ENCODE results near the gene FGF2. TPM values are rescaled to one million over a fixed set of nuclear protein-coding genes. Genes with fewer than 3 reads are reported as not detected.

FGF2 gene
- total RNA-seq, 1 experiment from 2014 or later: 134 TPM

DNA sequence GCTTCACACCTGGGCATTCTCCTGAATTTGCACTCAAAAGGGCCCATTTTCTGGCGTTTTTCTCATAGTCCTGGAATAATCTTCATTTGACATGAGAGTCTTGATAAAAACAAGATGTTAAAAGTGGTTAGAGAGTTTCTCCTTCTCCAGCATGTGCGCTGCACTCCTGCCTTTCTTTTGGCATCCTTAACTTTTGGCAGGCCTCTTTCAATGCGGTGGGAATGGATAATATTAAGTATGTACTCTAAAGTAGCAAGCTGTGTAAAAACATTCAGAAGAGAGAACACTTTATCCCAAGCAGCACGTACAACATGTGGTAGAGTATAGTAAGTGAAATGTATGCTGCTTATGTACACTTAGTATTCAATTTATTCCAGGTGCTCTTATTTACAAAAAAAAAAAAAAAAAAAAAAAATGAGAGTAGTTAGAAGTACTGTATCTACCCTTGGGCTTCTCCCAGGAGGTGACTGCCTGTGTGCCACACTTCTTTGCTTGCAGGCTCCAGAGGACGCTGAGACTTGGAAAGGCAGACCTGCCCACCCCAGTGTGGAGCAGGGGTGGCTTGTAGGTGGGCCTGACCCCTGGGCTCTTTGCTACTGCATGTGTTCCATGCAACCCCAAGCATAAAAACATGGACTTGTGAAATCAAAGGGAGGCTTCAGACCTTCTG, 3.9 kb downstream of the FGF2 start:
- Mint-ChIP-seq H3K36me3 (ENCODE audit: insufficient read depth, unreplicated experiment) (peaks cover 6% of the 10 kb centered on the region), H3K27me3 (ENCODE audit: insufficient read depth, unreplicated experiment) (no peaks in the 10 kb centered on the region), H3K4me1 (ENCODE audit: insufficient read depth, unreplicated experiment) (peaks cover 28% of the 10 kb centered on the region), H3K4me3 (ENCODE audit: unreplicated experiment) (no peak overlapping the region), H3K27ac (ENCODE audit: low read depth, unreplicated experiment) (no peak overlapping the region), H3K9me3 (ENCODE audit: unreplicated experiment) (no peaks in the 10 kb centered on the region)
- no peak for DNase-seq (ENCODE audit: unreplicated experiment)
- no TSS peak for BruUV-seq (replicated peaks)
- TF ChIP-seq, protein P1, sequence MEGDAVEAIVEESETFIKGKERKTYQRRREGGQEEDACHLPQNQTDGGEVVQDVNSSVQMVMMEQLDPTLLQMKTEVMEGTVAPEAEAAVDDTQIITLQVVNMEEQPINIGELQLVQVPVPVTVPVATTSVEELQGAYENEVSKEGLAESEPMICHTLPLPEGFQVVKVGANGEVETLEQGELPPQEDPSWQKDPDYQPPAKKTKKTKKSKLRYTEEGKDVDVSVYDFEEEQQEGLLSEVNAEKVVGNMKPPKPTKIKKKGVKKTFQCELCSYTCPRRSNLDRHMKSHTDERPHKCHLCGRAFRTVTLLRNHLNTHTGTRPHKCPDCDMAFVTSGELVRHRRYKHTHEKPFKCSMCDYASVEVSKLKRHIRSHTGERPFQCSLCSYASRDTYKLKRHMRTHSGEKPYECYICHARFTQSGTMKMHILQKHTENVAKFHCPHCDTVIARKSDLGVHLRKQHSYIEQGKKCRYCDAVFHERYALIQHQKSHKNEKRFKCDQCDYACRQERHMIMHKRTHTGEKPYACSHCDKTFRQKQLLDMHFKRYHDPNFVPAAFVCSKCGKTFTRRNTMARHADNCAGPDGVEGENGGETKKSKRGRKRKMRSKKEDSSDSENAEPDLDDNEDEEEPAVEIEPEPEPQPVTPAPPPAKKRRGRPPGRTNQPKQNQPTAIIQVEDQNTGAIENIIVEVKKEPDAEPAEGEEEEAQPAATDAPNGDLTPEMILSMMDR (IDR thresholded peaks at IDR 0.05; ENCODE audit: unreplicated experiment): no peak
- POLR2A ChIA-PET: interaction anchor here (0.6 to 4.2 kb wide), 16 partner anchors 11 to 84 kb away, joined by 3 to 27 read pairs (median 4); no protein-coding TSS in a partner anchor
- CTCF ChIA-PET: interaction anchor here (0.7 to 4.2 kb wide), 5 partner anchors 9 to 227 kb away, joined by 4 to 25 read pairs (median 5); no protein-coding TSS in a partner anchor
- intact Hi-C loops (cut with micrococcal nuclease): loop anchor here (2.0 kb wide), 1 partner anchor 44 kb away; no protein-coding TSS in a partner anchor

DNA sequence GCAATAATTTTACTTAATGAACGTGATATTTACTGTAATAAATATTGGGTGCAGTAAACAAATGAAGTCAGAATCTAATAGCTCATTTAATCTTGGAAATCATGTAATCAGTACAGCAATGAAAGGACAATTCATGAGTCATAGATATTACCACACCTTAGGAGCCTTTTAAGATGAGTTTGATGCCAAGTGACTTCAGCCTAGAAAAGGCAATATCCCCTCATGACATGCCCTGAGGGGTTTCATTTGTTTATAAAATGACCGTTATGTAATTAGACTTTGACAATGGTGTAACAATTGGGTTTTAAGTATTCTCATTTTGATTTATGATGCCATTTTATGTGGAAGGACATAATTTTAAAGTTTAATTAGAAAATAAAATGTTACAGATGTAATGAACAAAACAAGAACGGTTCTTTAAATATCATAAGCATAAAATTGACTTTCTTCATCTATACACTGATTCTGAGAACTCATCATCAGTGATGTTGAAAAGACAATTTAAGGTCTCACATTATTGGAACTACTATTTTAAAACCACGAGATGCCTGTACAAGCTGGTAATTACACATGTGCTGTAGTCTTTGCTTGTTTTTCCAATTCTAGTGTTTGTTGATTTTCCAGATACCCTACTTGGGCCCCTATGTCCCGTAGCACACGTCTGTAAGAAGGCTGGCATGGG, 5.0 kb downstream of the FGF2 start:
- POLR2A ChIA-PET: interaction anchor here (0.7 to 4.2 kb wide), 18 partner anchors 14 to 83 kb away, joined by 3 to 27 read pairs (median 4); no protein-coding TSS in a partner anchor
- peaks cover 28% of the 10 kb centered on the region for H3K4me1 Mint-ChIP-seq (ENCODE audit: insufficient read depth, unreplicated experiment)
- TF ChIP-seq, protein P1 (IDR thresholded peaks at IDR 0.05; ENCODE audit: unreplicated experiment): no peak
- H3K9me3 Mint-ChIP-seq (ENCODE audit: unreplicated experiment): no peaks in the 10 kb centered on the region
- DNase-seq (ENCODE audit: unreplicated experiment): peak; percentile 74
- H3K27ac Mint-ChIP-seq (ENCODE audit: low read depth, unreplicated experiment): peak overlapping the region; percentile 77
- no peak overlapping the region for H3K4me3 Mint-ChIP-seq (ENCODE audit: unreplicated experiment)
- intact Hi-C loops (cut with micrococcal nuclease): loop anchor here (2.0 kb wide), 1 partner anchor 43 kb away; no protein-coding TSS in a partner anchor
- peaks cover 6% of the 10 kb centered on the region for H3K36me3 Mint-ChIP-seq (ENCODE audit: insufficient read depth, unreplicated experiment)
- BruUV-seq (replicated peaks): no TSS peak
- no peaks in the 10 kb centered on the region for H3K27me3 Mint-ChIP-seq (ENCODE audit: insufficient read depth, unreplicated experiment)
- CTCF ChIA-PET: interaction anchor here (0.9 to 4.2 kb wide), 7 partner anchors 34 to 228 kb away, joined by 3 to 25 read pairs (median 5); no protein-coding TSS in a partner anchor

DNA sequence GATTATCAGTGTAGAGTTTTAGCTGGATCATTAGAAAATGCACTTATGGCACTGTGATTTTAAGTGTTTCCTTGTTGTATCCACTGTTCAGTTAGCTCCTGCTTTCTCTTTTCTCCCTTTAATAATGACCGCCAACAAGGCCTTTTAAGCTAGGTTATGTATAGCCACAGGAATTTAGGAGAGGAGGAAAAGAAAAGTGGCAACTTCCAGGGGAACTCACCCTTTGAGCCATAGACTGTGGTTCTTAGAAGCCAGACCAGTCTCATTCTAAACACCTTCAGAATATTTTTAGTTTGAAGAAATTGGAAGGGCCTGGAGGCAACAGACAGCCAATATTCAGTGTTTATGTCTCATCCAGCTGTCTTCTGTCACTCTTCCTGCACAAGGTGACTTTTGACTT, 6.1 kb downstream of the FGF2 start:
- peak overlapping the region; percentile 68 for H3K27ac Mint-ChIP-seq (ENCODE audit: low read depth, unreplicated experiment)
- intact Hi-C loops (cut with micrococcal nuclease): no loop called here
- ChIA-PET CTCF (interaction anchor here (0.7 to 2.1 kb wide), 7 partner anchors 34 to 98 kb away, joined by 3 to 7 read pairs (median 3); no protein-coding TSS in a partner anchor), POLR2A (interaction anchor here (0.6 to 4.2 kb wide), 9 partner anchors 16 to 100 kb away, joined by 3 to 27 read pairs (median 3); partner anchors contain the start of gene NUDT6)
- H3K9me3 Mint-ChIP-seq (ENCODE audit: unreplicated experiment): no peaks in the 10 kb centered on the region
- peaks cover 38% of the 10 kb centered on the region for H3K4me1 Mint-ChIP-seq (ENCODE audit: insufficient read depth, unreplicated experiment)
- TF ChIP-seq, protein P1 (IDR thresholded peaks at IDR 0.05; ENCODE audit: unreplicated experiment): no peak
- H3K4me3 Mint-ChIP-seq (ENCODE audit: unreplicated experiment): no peak overlapping the region
- BruUV-seq (replicated peaks): no TSS peak
- no peak for DNase-seq (ENCODE audit: unreplicated experiment)
- no peaks in the 10 kb centered on the region for H3K27me3 Mint-ChIP-seq (ENCODE audit: insufficient read depth, unreplicated experiment)
- H3K36me3 Mint-ChIP-seq (ENCODE audit: insufficient read depth, unreplicated experiment): peaks cover 6% of the 10 kb centered on the region

DNA sequence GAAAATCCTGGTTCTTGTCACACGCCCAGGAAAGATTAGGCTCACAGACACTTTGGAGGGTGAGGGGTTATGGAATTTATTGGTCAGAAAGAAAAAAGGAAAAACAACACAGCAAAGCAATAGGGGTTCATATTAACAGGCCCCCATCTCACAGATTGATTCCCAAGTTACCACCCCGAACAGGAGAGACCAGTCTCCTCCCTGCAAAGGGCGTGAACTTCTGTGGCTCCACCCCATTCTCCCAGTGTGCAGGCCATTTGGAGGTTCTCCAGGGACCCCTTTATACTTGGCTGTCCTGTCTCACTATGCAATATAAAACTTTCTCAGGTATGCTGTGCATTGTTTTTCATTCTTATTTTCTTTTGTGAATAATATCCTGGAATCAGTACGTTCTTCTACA, 7.4 kb downstream of the FGF2 start:
- H3K4me1 Mint-ChIP-seq (ENCODE audit: insufficient read depth, unreplicated experiment): peaks cover 30% of the 10 kb centered on the region
- CTCF ChIA-PET: interaction anchor here (1.5 to 2.1 kb wide), 3 partner anchors 69 to 81 kb away, joined by 4 to 6 read pairs (median 5); no protein-coding TSS in a partner anchor

More for the DNA sequence above, 7.4 kb downstream of the FGF2 start:
- TF ChIP-seq, protein P1 (IDR thresholded peaks at IDR 0.05; ENCODE audit: unreplicated experiment): no peak
- no peaks in the 10 kb centered on the region for H3K9me3 Mint-ChIP-seq (ENCODE audit: unreplicated experiment)
- H3K27me3 Mint-ChIP-seq (ENCODE audit: insufficient read depth, unreplicated experiment): no peaks in the 10 kb centered on the region
- BruUV-seq (replicated peaks): no TSS peak
- H3K27ac Mint-ChIP-seq (ENCODE audit: low read depth, unreplicated experiment): no peak overlapping the region
- peaks cover 9% of the 10 kb centered on the region for H3K36me3 Mint-ChIP-seq (ENCODE audit: insufficient read depth, unreplicated experiment)
- intact Hi-C loops (cut with micrococcal nuclease): no loop called here
- no peak for DNase-seq (ENCODE audit: unreplicated experiment)
- H3K4me3 Mint-ChIP-seq (ENCODE audit: unreplicated experiment): no peak overlapping the region
- POLR2A ChIA-PET: interaction anchor here (0.9 to 4.2 kb wide), 7 partner anchors 18 to 101 kb away, joined by 3 to 27 read pairs (median 4); no protein-coding TSS in a partner anchor

All from MCF 10A (cell line).